HepG2 (cell line): ENCODE results near the gene ADRA2B.

ENCODE experiments used
- MAZ ChIP-seq, 2 experiments: sonication (generic) in 1 of 2; formaldehyde crosslinking in 1 of 2; IDR thresholded peaks; 2 replicates each; pipeline versions ENCODE4 v1.5.0 to v1.6.1; 2012 to 2020; ENCODE audit warnings: low read depth in 2 of 2, mild to moderate bottlenecking in 2 of 2, borderline replicate concordance in 1 of 2, improper control_type of control experiment in 1 of 2, low read length in 1 of 2, missing genetic modification reagents in 1 of 2, moderate library complexity in 1 of 2
- NCOR1 ChIP-seq: fragments of 200-600 bp; sonication (generic); IDR thresholded peaks from 2 replicates; pipeline ENCODE4 v1.7.0; 2017; ENCODE audit warnings: antibody characterized with exemption, low read length, borderline replicate concordance
- NFYB ChIP-seq: sonication (generic); formaldehyde crosslinking; IDR thresholded peaks from 2 replicates; pipeline ENCODE4 v1.4.0; 2020; ENCODE audit warnings: missing genetic modification reagents
- PCBP1 ChIP-seq: fragments of 200-400 bp; formaldehyde crosslinking; IDR thresholded peaks from 2 replicates; pipeline ENCODE4 v1.6.1; 2017; ENCODE audit warnings: mild to moderate bottlenecking, low read depth, low read length, borderline replicate concordance
- SALL2 ChIP-seq: sonication (generic); formaldehyde crosslinking; IDR thresholded peaks from 2 replicates; pipeline ENCODE4 v1.8.1; 2023; ENCODE audit warnings: mild to moderate bottlenecking, missing genetic modification reagents, inconsistent platforms
- TBX3 ChIP-seq: fragments of 450-650 bp; IDR thresholded peaks from 2 replicates; pipeline ENCODE4 v1.6.1; 2017; ENCODE audit warnings: antibody characterized with exemption, mild to moderate bottlenecking, inconsistent platforms, borderline replicate concordance
- THAP11 ChIP-seq: IDR thresholded peaks from 2 replicates; pipeline ENCODE4 v1.6.1; 2016; ENCODE audit warnings: missing biosample characterization, missing genetic modification reagents
- TOE1 ChIP-seq: sonication (generic); formaldehyde crosslinking; IDR thresholded peaks from 2 replicates; pipeline ENCODE4 v1.4.0; 2020; ENCODE audit warnings: mild to moderate bottlenecking, missing genetic modification reagents
- ZFP37 ChIP-seq: sonication (generic); formaldehyde crosslinking; IDR thresholded peaks from 2 replicates; pipeline ENCODE4 v1.4.0; 2020; ENCODE audit warnings: missing genetic modification reagents, borderline replicate concordance
- ZNF7 ChIP-seq: IDR thresholded peaks from 2 replicates; pipeline ENCODE4 v1.6.1; 2016; ENCODE audit warnings: missing biosample characterization, missing genetic modification reagents
- ZNF766 ChIP-seq: sonication (generic); formaldehyde crosslinking; IDR thresholded peaks from 2 replicates; pipeline ENCODE4 v1.5.0; 2020; ENCODE audit warnings: missing genetic modification reagents, borderline replicate concordance
- ZZZ3 ChIP-seq: sonication (generic); formaldehyde crosslinking; IDR thresholded peaks from 2 replicates; pipeline ENCODE4 v1.4.0; 2020; ENCODE audit warnings: missing genetic modification reagents, mild to moderate bottlenecking, borderline replicate concordance
- TF ChIP-seq, protein P1 (sequence below): sonication (generic); formaldehyde crosslinking; IDR thresholded peaks from 2 replicates; pipeline ENCODE4 v1.5.0; 2020; ENCODE audit warnings: missing genetic modification reagents, mild to moderate bottlenecking, borderline replicate concordance

GRCh38 chr2:96164459-96165184, 48.3 kb upstream of the ADRA2B start:
- TF ChIP-seq THAP11 (CRISPR knock-in tag) (no peak), TBX3 (no peak), ZZZ3 (no peak), NFYB (CRISPR knock-in tag) (peak; percentile 26; the same call in 1 of the 2 replicates), MAZ (IDR thresholded peaks at IDR 0.05; ENCODE audit: borderline replicate concordance, low read depth, low read length) (no peak), MAZ (CRISPR knock-in tag; IDR thresholded peaks at IDR 0.05; ENCODE audit: low read depth) (no peak), ZNF766 (CRISPR knock-in tag) (no peak), ZFP37 (CRISPR knock-in tag) (no peak), PCBP1 (no peak), TOE1 (no peak), SALL2 (CRISPR knock-in tag) (no peak), NCOR1 (no peak), ZNF7 (CRISPR knock-in tag) (no peak)
- TF ChIP-seq, protein P1, sequence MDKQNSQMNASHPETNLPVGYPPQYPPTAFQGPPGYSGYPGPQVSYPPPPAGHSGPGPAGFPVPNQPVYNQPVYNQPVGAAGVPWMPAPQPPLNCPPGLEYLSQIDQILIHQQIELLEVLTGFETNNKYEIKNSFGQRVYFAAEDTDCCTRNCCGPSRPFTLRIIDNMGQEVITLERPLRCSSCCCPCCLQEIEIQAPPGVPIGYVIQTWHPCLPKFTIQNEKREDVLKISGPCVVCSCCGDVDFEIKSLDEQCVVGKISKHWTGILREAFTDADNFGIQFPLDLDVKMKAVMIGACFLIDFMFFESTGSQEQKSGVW (CRISPR knock-in tag) = no peak
